GM12875 (cell line): ENCODE measurements around the gene TSHZ1.

ENCODE experiments used
- H3K4me3 ChIP-seq: one replicate; pipeline ENCODE4 v1.5.1; 2011; ENCODE audit warnings: low read depth, low read length, control low read depth
- CTCF ChIP-seq: IDR thresholded peaks from 2 replicates; pipeline ENCODE4 v1.5.1; 2011; ENCODE audit warnings: low read depth, mild to moderate bottlenecking, control low read depth, inconsistent platforms, low read length, moderate library complexity, borderline replicate concordance; ENCODE audit not compliant: insufficient read depth

TSHZ1 gene

GRCh38 chr18:75314606-75315005, 104.0 kb downstream of the TSHZ1 start:
- TF ChIP-seq CTCF: no peak
- H3K4me3 ChIP-seq: no peak overlapping the region

DNA sequence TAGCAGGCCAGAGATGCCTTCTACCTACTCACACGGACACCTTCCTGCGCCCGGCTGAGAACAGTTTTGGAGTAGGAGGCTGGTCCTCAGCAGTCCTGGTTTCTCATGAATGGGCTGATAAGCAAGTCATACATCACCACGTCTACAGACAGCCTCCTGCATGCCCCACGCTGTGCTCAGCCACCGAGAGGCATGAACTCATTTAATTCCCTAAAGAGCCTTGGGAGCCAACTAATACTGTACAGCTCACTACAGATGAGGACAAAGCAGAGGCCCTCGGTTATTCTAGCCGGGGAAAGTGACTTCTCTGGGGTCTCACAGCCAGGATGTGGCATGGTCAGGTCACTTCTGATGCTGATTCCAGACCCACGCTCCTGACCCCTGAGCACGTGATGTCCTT, 105.6 kb downstream of the TSHZ1 start:
- H3K4me3 ChIP-seq: no peak overlapping the region
- TF ChIP-seq CTCF: no peak

- no peak for TF ChIP-seq CTCF
- H3K4me3 ChIP-seq: no peak overlapping the region
Observed at GRCh38 chr18:75316826-75317225, 106.2 kb downstream of the TSHZ1 start.

DNA sequence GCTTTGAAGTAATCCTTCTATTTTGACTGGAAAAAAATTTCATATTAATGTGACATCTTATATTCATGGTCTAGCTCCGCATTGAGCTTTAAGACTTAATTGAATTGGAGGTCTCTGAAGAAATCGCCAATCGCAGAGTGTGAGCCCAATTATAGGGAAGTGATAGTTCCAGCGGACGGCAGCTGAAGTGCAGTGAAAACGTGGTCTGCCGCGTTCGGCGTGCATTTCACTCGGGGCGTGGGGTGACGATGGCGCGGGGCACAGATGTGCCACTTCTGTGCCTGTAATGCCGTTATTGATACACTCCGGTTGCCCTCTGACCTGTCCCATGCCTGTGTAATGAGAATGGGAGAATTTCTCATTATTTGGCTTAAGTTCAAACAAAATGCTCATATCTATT, 106.7 kb downstream of the TSHZ1 start:
- no peak for TF ChIP-seq CTCF
- no peak overlapping the region for H3K4me3 ChIP-seq

GRCh38 chr18:75317703-75318102, 107.1 kb downstream of the TSHZ1 start:
- no peak overlapping the region for H3K4me3 ChIP-seq
- TF ChIP-seq CTCF: no peak

DNA sequence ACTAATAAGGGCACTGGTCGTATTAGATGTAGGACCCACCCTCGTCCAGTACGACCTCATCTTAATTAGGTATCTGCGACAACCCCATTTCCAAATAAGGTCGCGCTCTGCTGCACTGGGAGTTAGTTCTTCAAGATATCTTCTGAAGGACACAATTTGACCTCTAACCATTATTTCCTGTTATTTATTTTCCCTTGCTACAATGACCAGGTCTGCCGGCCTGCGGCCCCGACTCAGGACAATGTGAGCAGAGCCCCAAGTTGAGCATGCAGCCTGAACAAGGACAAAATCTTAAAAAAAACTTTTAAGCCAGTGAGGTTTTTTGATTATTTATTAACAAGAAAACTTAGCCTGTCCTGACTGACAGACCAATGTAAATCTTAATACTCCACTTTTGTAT, 109.3 kb downstream of the TSHZ1 start:
- no peak overlapping the region for H3K4me3 ChIP-seq
- no peak for TF ChIP-seq CTCF

GRCh38 chr18:75320506-75320905, 109.9 kb downstream of the TSHZ1 start:
- TF ChIP-seq CTCF: no peak
- no peak overlapping the region for H3K4me3 ChIP-seq
